Measurements from ENCODE around the gene NCEH1. TPM values are rescaled to one million over a fixed set of nuclear protein-coding genes. Genes with fewer than 3 reads are reported as not detected.

Gene NCEH1
- total and polyA plus RNA-seq, 7 donors: 2.6 to 12.0 (median 5.1) TPM

DNA sequence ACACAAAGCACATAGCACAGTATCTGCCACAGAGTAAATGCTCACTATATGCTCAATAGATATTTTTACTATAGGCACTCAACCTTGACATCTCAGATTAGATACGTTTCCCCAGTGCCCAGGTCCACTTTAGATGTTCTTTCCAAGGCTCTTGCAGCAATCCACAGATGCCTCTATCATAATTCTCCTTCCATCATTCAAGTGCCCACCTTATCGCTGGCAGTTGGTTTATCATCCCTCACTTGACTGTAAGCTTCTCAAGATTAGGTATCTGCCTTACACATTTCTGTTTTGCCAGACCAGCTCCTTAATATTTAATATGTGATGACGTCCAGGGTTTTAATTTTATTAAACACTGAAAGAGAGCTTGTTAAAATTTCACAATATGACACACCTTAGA lies 8.6 kb downstream of the NCEH1 start:
- Histone ChIP-seq H3K9me3 (no peaks in the 10 kb centered on the region), H3K36me3 (ENCODE audit: insufficient read depth in 1 of 2, low read depth in 1 of 2) (no peaks in the 10 kb centered on the region), H3K4me1 (no peaks in the 10 kb centered on the region), H3K27me3 (ENCODE audit: insufficient read depth in 3 of 3, low read length in 2 of 3) (no peaks in the 10 kb centered on the region), H3K27ac (no peak overlapping the region), H3K4me3 (no peak overlapping the region)
- DNase-seq (no peak), ATAC-seq (no peak)
- intact Hi-C loops (cut with DNase I): no loop called here
- WGBS, 3 donors: 85 to 94% (median 93%) methylated on average over 3 of the region's 3 CpGs
- TF ChIP-seq, protein P1, sequence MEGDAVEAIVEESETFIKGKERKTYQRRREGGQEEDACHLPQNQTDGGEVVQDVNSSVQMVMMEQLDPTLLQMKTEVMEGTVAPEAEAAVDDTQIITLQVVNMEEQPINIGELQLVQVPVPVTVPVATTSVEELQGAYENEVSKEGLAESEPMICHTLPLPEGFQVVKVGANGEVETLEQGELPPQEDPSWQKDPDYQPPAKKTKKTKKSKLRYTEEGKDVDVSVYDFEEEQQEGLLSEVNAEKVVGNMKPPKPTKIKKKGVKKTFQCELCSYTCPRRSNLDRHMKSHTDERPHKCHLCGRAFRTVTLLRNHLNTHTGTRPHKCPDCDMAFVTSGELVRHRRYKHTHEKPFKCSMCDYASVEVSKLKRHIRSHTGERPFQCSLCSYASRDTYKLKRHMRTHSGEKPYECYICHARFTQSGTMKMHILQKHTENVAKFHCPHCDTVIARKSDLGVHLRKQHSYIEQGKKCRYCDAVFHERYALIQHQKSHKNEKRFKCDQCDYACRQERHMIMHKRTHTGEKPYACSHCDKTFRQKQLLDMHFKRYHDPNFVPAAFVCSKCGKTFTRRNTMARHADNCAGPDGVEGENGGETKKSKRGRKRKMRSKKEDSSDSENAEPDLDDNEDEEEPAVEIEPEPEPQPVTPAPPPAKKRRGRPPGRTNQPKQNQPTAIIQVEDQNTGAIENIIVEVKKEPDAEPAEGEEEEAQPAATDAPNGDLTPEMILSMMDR (IDR thresholded peaks at IDR 0.05): no peak

DNA sequence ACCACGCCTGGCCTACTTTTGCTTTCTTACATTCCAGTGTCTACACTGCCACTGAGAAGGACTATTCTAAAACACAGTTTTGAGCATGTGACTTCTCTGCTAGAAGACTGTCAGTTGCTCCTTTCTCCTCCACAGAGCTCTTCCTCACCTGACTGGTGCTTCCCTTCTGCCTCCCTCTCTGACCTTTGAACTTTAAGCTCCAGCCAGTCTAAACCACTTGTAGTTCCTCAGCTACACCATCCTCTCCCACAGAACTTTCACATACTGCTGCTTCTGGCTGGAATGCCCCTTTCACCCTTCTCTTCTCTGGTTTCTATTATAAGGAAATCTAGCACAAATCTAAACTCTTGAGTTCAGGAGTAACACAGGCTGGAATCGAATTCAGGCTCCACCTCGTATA lies 9.1 kb downstream of the NCEH1 start:
- 92 to 98% (median 96%) methylated on average over 3 of the region's 3 CpGs for WGBS, 3 donors
- no peak for DNase-seq
- no peaks in the 10 kb centered on the region for H3K36me3 ChIP-seq (ENCODE audit: insufficient read depth in 1 of 2, low read depth in 1 of 2)
- H3K27me3 ChIP-seq (ENCODE audit: insufficient read depth in 3 of 3, low read length in 2 of 3): no peaks in the 10 kb centered on the region
- no peak for ATAC-seq
- no peak overlapping the region for H3K4me3 ChIP-seq
- no peaks in the 10 kb centered on the region for H3K4me1 ChIP-seq
- H3K9me3 ChIP-seq: no peaks in the 10 kb centered on the region
- TF ChIP-seq, protein P1 (IDR thresholded peaks at IDR 0.05): no peak
- intact Hi-C loops (cut with DNase I): no loop called here
- no peak overlapping the region for H3K27ac ChIP-seq

- DNase-seq (no peak), ATAC-seq (no peak)
- H3K9me3 ChIP-seq: no peaks in the 10 kb centered on the region
- intact Hi-C loops (cut with DNase I): no loop called here
- TF ChIP-seq, protein P1 (IDR thresholded peaks at IDR 0.05): no peak
- no peaks in the 10 kb centered on the region for H3K27me3 ChIP-seq (ENCODE audit: insufficient read depth in 3 of 3, low read length in 2 of 3)
- 96 to 100% (median 97%) methylated on average over 1 of the region's 1 CpG for WGBS, 3 donors
- H3K4me1 ChIP-seq: no peaks in the 10 kb centered on the region
- no peak overlapping the region for H3K27ac ChIP-seq
- H3K36me3 ChIP-seq (ENCODE audit: insufficient read depth in 1 of 2, low read depth in 1 of 2): no peaks in the 10 kb centered on the region
- H3K4me3 ChIP-seq: no peak overlapping the region
Measured at GRCh38 chr3:172700936-172701455, 9.9 kb downstream of the NCEH1 start.

- H3K4me3 ChIP-seq: no peak overlapping the region
- DNase-seq: no peak
- WGBS, 3 donors: 91 to 96% (median 93%) methylated on average over 1 of the region's 1 CpG
- H3K27ac ChIP-seq: no peak overlapping the region
- TF ChIP-seq, protein P1 (IDR thresholded peaks at IDR 0.05): no peak
- no peaks in the 10 kb centered on the region for H3K27me3 ChIP-seq (ENCODE audit: insufficient read depth in 3 of 3, low read length in 2 of 3)
- no peak for ATAC-seq
- H3K4me1 ChIP-seq: no peaks in the 10 kb centered on the region
- intact Hi-C loops (cut with DNase I): no loop called here
- H3K36me3 ChIP-seq (ENCODE audit: insufficient read depth in 1 of 2, low read depth in 1 of 2): no peaks in the 10 kb centered on the region
- H3K9me3 ChIP-seq: no peaks in the 10 kb centered on the region
Measured at GRCh38 chr3:172700256-172700655, 10.6 kb downstream of the NCEH1 start.

- intact Hi-C loops (cut with DNase I): no loop called here
- H3K9me3 ChIP-seq: no peaks in the 10 kb centered on the region
- DNase-seq (no peak), ATAC-seq (no peak)
- no peak overlapping the region for H3K27ac ChIP-seq
- no peak overlapping the region for H3K4me3 ChIP-seq
- 82 to 89% (median 88%) methylated on average over 7 of the region's 7 CpGs for WGBS, 3 donors
- TF ChIP-seq, protein P1 (IDR thresholded peaks at IDR 0.05): no peak
- no peaks in the 10 kb centered on the region for H3K27me3 ChIP-seq (ENCODE audit: insufficient read depth in 3 of 3, low read length in 2 of 3)
- no peaks in the 10 kb centered on the region for H3K36me3 ChIP-seq (ENCODE audit: insufficient read depth in 1 of 2, low read depth in 1 of 2)
- H3K4me1 ChIP-seq: no peaks in the 10 kb centered on the region
Measured at GRCh38 chr3:172699031-172699430, 11.8 kb downstream of the NCEH1 start.

All from psoas muscle (tissue), 8 donors.